ENCODE data around the gene BBS9.

Gene BBS9

DNA sequence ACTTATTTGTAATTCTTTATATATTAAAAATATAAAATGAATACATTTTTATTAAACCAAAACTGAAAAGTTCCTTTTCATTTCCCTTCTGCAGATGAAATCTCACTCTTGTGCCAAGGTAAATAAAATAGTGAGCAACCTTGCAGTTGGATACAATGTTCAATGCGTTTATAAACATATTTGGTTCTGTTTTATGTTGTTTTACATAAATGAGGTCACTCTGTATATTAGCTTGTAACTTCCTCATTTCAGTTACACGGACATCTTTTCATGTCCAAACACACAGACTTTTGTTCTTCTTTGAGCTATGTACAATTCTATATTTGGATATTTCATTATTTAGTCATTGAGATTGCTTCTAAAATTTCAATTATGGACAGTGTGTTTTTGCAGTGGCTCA, 107.7 kb downstream of the BBS9 start:
- Histone ChIP-seq H3K23ac (ENCODE audit: low read length in 2 of 2) (no peak overlapping the region), H2AFZ (ENCODE audit: low read depth, low read length) (no peak overlapping the region), H3K4me1 (ENCODE audit: control insufficient read depth, insufficient read depth, low read depth, low read length) (no peaks in the 10 kb centered on the region), H2BK12ac (ENCODE audit: low read length in 2 of 2) (no peak overlapping the region), H2AK5ac (ENCODE audit: low read length, severe bottlenecking) (no peak overlapping the region), H3K14ac (ENCODE audit: low read length in 2 of 2) (no peak overlapping the region), H2BK15ac (ENCODE audit: low read depth, poor library complexity, severe bottlenecking) (no peak overlapping the region), H3K4ac (ENCODE audit: low read depth in 1 of 2, low read length in 2 of 2) (no peak overlapping the region), H3K18ac (ENCODE audit: low read depth in 1 of 2, low read length in 2 of 2) (no peak overlapping the region), H3K9ac (ENCODE audit: low read length) (no peak overlapping the region), H3K4me2 (ENCODE audit: low read length, poor library complexity, severe bottlenecking) (no peak overlapping the region), H3K27me3 (ENCODE audit: control insufficient read depth in 1 of 2, insufficient read depth in 1 of 2, low read length in 2 of 2) (no peaks in the 10 kb centered on the region), H3K27ac (ENCODE audit: low read length, poor library complexity, severe bottlenecking) (no peak overlapping the region), H3K79me1 (replicated peaks; ENCODE audit: low read length, poor library complexity, severe bottlenecking) (no peaks in the 10 kb centered on the region), H3K36me3 (ENCODE audit: control insufficient read depth in 1 of 2, insufficient read depth in 2 of 2, low read depth in 1 of 2, low read length in 2 of 2) (no peaks in the 10 kb centered on the region), H4K91ac (ENCODE audit: low read length) (no peak overlapping the region), H3K9me3 (ENCODE audit: control insufficient read depth, low read length) (no peaks in the 10 kb centered on the region), H3K4me3 (ENCODE audit: insufficient read depth in 1 of 2, low read depth in 1 of 2, low read length in 2 of 2) (no peak overlapping the region), H2BK5ac (ENCODE audit: low read depth, low read length, poor library complexity, severe bottlenecking) (no peak overlapping the region), H2BK120ac (ENCODE audit: low read depth, low read length) (no peak overlapping the region), H4K8ac (ENCODE audit: low read length) (no peak overlapping the region)
- WGBS = no CpG with 5 or more reads among the region's 2 CpGs
- no peak for DNase-seq

DNA sequence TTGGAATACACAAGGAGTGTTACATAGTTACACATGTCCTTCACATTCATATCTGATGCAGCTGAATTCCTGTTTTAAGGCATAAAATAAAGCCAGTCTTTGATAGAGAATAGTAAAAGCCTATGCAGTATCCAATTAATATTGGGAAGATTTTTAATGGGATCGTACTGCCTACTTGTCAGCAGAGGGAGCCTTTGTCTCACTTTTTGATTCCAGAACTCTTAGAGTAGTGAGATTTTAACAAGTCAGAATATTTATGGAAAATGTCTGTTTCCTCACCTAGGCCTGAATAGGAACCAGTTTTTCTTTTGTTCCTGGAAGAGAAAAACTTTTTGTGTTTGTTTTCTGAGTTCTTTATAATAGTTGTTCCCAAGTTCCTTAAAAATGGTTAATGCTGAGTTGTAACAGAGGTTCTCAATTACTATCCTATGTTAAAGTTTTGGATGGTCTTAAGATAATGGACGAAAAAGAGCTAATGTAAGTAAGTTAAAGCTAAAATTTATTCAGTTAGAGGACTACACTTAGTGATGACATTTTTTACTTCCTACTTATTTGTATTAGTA, 114.0 kb downstream of the BBS9 start:
- no peak overlapping the region for H3K23ac ChIP-seq (ENCODE audit: low read length in 2 of 2)
- H3K9me3 ChIP-seq (ENCODE audit: control insufficient read depth, low read length) = no peaks in the 10 kb centered on the region
- H3K4me2 ChIP-seq (ENCODE audit: low read length, poor library complexity, severe bottlenecking) = no peak overlapping the region
- H3K36me3 ChIP-seq (ENCODE audit: control insufficient read depth in 1 of 2, insufficient read depth in 2 of 2, low read depth in 1 of 2, low read length in 2 of 2) = no peaks in the 10 kb centered on the region
- H3K9ac ChIP-seq (ENCODE audit: low read length) = peak overlapping the region; percentile 19
- H4K91ac ChIP-seq (ENCODE audit: low read length) = no peak overlapping the region
- H3K18ac ChIP-seq (ENCODE audit: low read depth in 1 of 2, low read length in 2 of 2) = no peak overlapping the region
- no peak overlapping the region for H2BK120ac ChIP-seq (ENCODE audit: low read depth, low read length)
- H3K14ac ChIP-seq (ENCODE audit: low read length in 2 of 2) = no peak overlapping the region
- no peak overlapping the region for H2AK5ac ChIP-seq (ENCODE audit: low read length, severe bottlenecking)
- H2BK15ac ChIP-seq (ENCODE audit: low read depth, poor library complexity, severe bottlenecking) = no peak overlapping the region
- H3K79me1 ChIP-seq (replicated peaks; ENCODE audit: low read length, poor library complexity, severe bottlenecking) = no peaks in the 10 kb centered on the region
- no peak overlapping the region for H2AFZ ChIP-seq (ENCODE audit: low read depth, low read length)
- H2BK12ac ChIP-seq (ENCODE audit: low read length in 2 of 2) = no peak overlapping the region
- H3K27me3 ChIP-seq (ENCODE audit: control insufficient read depth in 1 of 2, insufficient read depth in 1 of 2, low read length in 2 of 2) = no peaks in the 10 kb centered on the region
- H2BK5ac ChIP-seq (ENCODE audit: low read depth, low read length, poor library complexity, severe bottlenecking) = no peak overlapping the region
- peak; percentile 61 for DNase-seq
- H3K27ac ChIP-seq (ENCODE audit: low read length, poor library complexity, severe bottlenecking) = no peak overlapping the region
- H3K4me3 ChIP-seq (ENCODE audit: insufficient read depth in 1 of 2, low read depth in 1 of 2, low read length in 2 of 2) = no peak overlapping the region
- no peak overlapping the region for H3K4ac ChIP-seq (ENCODE audit: low read depth in 1 of 2, low read length in 2 of 2)
- no peaks in the 10 kb centered on the region for H3K4me1 ChIP-seq (ENCODE audit: control insufficient read depth, insufficient read depth, low read depth, low read length)
- WGBS = 0% methylated on average over 1 of the region's 2 CpGs
- H4K8ac ChIP-seq (ENCODE audit: low read length) = no peak overlapping the region

DNA sequence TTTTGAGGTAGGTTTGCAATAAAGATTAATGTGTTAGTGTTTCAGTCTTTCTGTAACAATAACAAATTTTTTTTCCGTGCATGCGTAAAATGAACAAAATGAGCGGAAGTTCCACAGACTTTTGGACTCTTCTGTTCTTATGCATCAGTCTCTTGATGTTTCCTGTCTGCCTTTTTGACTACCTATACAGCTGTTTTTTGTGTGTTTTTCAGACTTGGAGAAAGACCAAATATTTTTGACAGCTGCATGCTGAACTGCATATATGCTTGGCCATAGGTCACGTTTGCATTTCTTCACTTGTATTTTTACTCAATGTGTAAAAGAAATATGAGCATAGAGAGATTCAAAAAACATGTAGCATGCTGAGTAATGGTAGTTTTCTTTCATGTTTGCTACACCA, 119.3 kb downstream of the BBS9 start:
- Histone ChIP-seq H3K9me3 (ENCODE audit: control insufficient read depth, low read length) (peaks cover 3% of the 10 kb centered on the region), H3K4me2 (ENCODE audit: low read length, poor library complexity, severe bottlenecking) (no peak overlapping the region), H3K36me3 (ENCODE audit: control insufficient read depth in 1 of 2, insufficient read depth in 2 of 2, low read depth in 1 of 2, low read length in 2 of 2) (no peaks in the 10 kb centered on the region), H3K27ac (ENCODE audit: low read length, poor library complexity, severe bottlenecking) (no peak overlapping the region), H2BK120ac (ENCODE audit: low read depth, low read length) (no peak overlapping the region), H3K23ac (ENCODE audit: low read length in 2 of 2) (no peak overlapping the region), H3K9ac (ENCODE audit: low read length) (no peak overlapping the region), H2AK5ac (ENCODE audit: low read length, severe bottlenecking) (no peak overlapping the region), H3K4me3 (ENCODE audit: insufficient read depth in 1 of 2, low read depth in 1 of 2, low read length in 2 of 2) (no peak overlapping the region), H3K79me1 (replicated peaks; ENCODE audit: low read length, poor library complexity, severe bottlenecking) (peaks cover 3% of the 10 kb centered on the region), H2BK15ac (ENCODE audit: low read depth, poor library complexity, severe bottlenecking) (no peak overlapping the region), H4K91ac (ENCODE audit: low read length) (no peak overlapping the region), H3K4ac (ENCODE audit: low read depth in 1 of 2, low read length in 2 of 2) (no peak overlapping the region), H2BK12ac (ENCODE audit: low read length in 2 of 2) (no peak overlapping the region), H2AFZ (ENCODE audit: low read depth, low read length) (no peak overlapping the region), H3K18ac (ENCODE audit: low read depth in 1 of 2, low read length in 2 of 2) (no peak overlapping the region), H3K14ac (ENCODE audit: low read length in 2 of 2) (no peak overlapping the region), H4K8ac (ENCODE audit: low read length) (no peak overlapping the region), H3K4me1 (ENCODE audit: control insufficient read depth, insufficient read depth, low read depth, low read length) (peaks cover 3% of the 10 kb centered on the region), H3K27me3 (ENCODE audit: control insufficient read depth in 1 of 2, insufficient read depth in 1 of 2, low read length in 2 of 2) (no peaks in the 10 kb centered on the region), H2BK5ac (ENCODE audit: low read depth, low read length, poor library complexity, severe bottlenecking) (no peak overlapping the region)
- 100% methylated on average over 3 of the region's 4 CpGs for WGBS
- DNase-seq = no peak

- H3K4me3 ChIP-seq (ENCODE audit: insufficient read depth in 1 of 2, low read depth in 1 of 2, low read length in 2 of 2) = no peak overlapping the region
- H3K36me3 ChIP-seq (ENCODE audit: control insufficient read depth in 1 of 2, insufficient read depth in 2 of 2, low read depth in 1 of 2, low read length in 2 of 2) = no peaks in the 10 kb centered on the region
- no peaks in the 10 kb centered on the region for H3K27me3 ChIP-seq (ENCODE audit: control insufficient read depth in 1 of 2, insufficient read depth in 1 of 2, low read length in 2 of 2)
- H3K79me1 ChIP-seq (replicated peaks; ENCODE audit: low read length, poor library complexity, severe bottlenecking) = peaks cover 3% of the 10 kb centered on the region
- no peak overlapping the region for H3K14ac ChIP-seq (ENCODE audit: low read length in 2 of 2)
- peak; percentile 6 for DNase-seq
- H3K23ac ChIP-seq (ENCODE audit: low read length in 2 of 2) = no peak overlapping the region
- no peak overlapping the region for H3K9ac ChIP-seq (ENCODE audit: low read length)
- H2AFZ ChIP-seq (ENCODE audit: low read depth, low read length) = no peak overlapping the region
- no peak overlapping the region for H3K4ac ChIP-seq (ENCODE audit: low read depth in 1 of 2, low read length in 2 of 2)
- H2AK5ac ChIP-seq (ENCODE audit: low read length, severe bottlenecking) = no peak overlapping the region
- no peak overlapping the region for H4K8ac ChIP-seq (ENCODE audit: low read length)
- H3K4me1 ChIP-seq (ENCODE audit: control insufficient read depth, insufficient read depth, low read depth, low read length) = peaks cover 3% of the 10 kb centered on the region
- H3K9me3 ChIP-seq (ENCODE audit: control insufficient read depth, low read length) = peaks cover 3% of the 10 kb centered on the region
- H2BK120ac ChIP-seq (ENCODE audit: low read depth, low read length) = no peak overlapping the region
- H2BK5ac ChIP-seq (ENCODE audit: low read depth, low read length, poor library complexity, severe bottlenecking) = no peak overlapping the region
- H3K4me2 ChIP-seq (ENCODE audit: low read length, poor library complexity, severe bottlenecking) = no peak overlapping the region
- H4K91ac ChIP-seq (ENCODE audit: low read length) = no peak overlapping the region
- H3K18ac ChIP-seq (ENCODE audit: low read depth in 1 of 2, low read length in 2 of 2) = no peak overlapping the region
- H2BK12ac ChIP-seq (ENCODE audit: low read length in 2 of 2) = no peak overlapping the region
- H3K27ac ChIP-seq (ENCODE audit: low read length, poor library complexity, severe bottlenecking) = no peak overlapping the region
- H2BK15ac ChIP-seq (ENCODE audit: low read depth, poor library complexity, severe bottlenecking) = no peak overlapping the region
Measured at GRCh38 chr7:33250421-33250871, 121.1 kb downstream of the BBS9 start.
